HEK293 (cell line): Measurements from ENCODE around the gene BFAR.
A peak's percentile ranks its signal among the peaks of the same experiment; 100 is the strongest.

Source experiments
- BCL11B ChIP-seq: fragments of 450-650 bp; formaldehyde crosslinking; IDR thresholded peaks from 2 replicates; pipeline ENCODE4 v1.5.1; 2016; ENCODE audit warnings: low read depth, missing biosample characterization, missing genetic modification characterization
- EGR2 ChIP-seq: fragments of 450-650 bp; formaldehyde crosslinking; IDR thresholded peaks from 2 replicates; pipeline ENCODE4 v1.5.1; 2016; ENCODE audit warnings: low read depth, missing biosample characterization, missing genetic modification characterization
- FEZF1 ChIP-seq: fragments of 450-650 bp; formaldehyde crosslinking; IDR thresholded peaks from 2 replicates; pipeline ENCODE4 v1.5.1; 2016; ENCODE audit warnings: missing biosample characterization, missing genetic modification characterization
- GFI1B ChIP-seq: fragments of 450-650 bp; formaldehyde crosslinking; IDR thresholded peaks from 2 replicates; pipeline ENCODE4 v1.5.1; 2016; ENCODE audit warnings: missing biosample characterization, missing genetic modification characterization
- KLF10 ChIP-seq: fragments of 450-650 bp; IDR thresholded peaks from 2 replicates; pipeline ENCODE4 v1.5.1; 2018; ENCODE audit warnings: missing biosample characterization, mild to moderate bottlenecking, missing genetic modification characterization
- MEIS1 ChIP-seq: sonication (generic); formaldehyde crosslinking; IDR thresholded peaks from 2 replicates; pipeline ENCODE4 v1.8.1; 2022; ENCODE audit warnings: missing genetic modification reagents, mild to moderate bottlenecking, borderline replicate concordance
- SP7 ChIP-seq: fragments of 450-650 bp; formaldehyde crosslinking; IDR thresholded peaks from 2 replicates; pipeline ENCODE4 v1.5.1; 2016; ENCODE audit warnings: missing biosample characterization, missing genetic modification characterization
- ZBTB20 ChIP-seq: fragments of 450-650 bp; formaldehyde crosslinking; IDR thresholded peaks from 2 replicates; pipeline ENCODE4 v1.5.1; 2016; ENCODE audit warnings: missing biosample characterization, missing genetic modification characterization
- ZBTB48 ChIP-seq: fragments of 450-650 bp; formaldehyde crosslinking; IDR thresholded peaks from 2 replicates; pipeline ENCODE4 v1.5.1; 2016; ENCODE audit warnings: missing biosample characterization, missing genetic modification characterization
- ZFHX2 ChIP-seq: fragments of 450-650 bp; formaldehyde crosslinking; conservative IDR thresholded peaks from 2 replicates; pipeline ENCODE4 v1.5.1; 2016; ENCODE audit warnings: missing biosample characterization, missing genetic modification characterization
- ZIC2 ChIP-seq: fragments of 450-650 bp; formaldehyde crosslinking; IDR thresholded peaks from 2 replicates; pipeline ENCODE4 v1.5.1; 2016; ENCODE audit warnings: missing biosample characterization, missing genetic modification characterization
- ZNF132 ChIP-seq: fragments of 450-650 bp; formaldehyde crosslinking; IDR thresholded peaks from 2 replicates; pipeline ENCODE4 v1.5.1; 2017; ENCODE audit warnings: missing biosample characterization, missing genetic modification characterization, borderline replicate concordance
- ZNF138 ChIP-seq: fragments of 450-650 bp; formaldehyde crosslinking; IDR thresholded peaks from 2 replicates; pipeline ENCODE4 v1.5.1; 2016; ENCODE audit warnings: missing biosample characterization, missing genetic modification characterization, borderline replicate concordance
- ZNF140 ChIP-seq: fragments of 450-650 bp; formaldehyde crosslinking; IDR thresholded peaks from 2 replicates; pipeline ENCODE4 v1.5.1; 2016; ENCODE audit warnings: missing biosample characterization, missing genetic modification characterization
- ZNF174 ChIP-seq: fragments of 450-650 bp; formaldehyde crosslinking; IDR thresholded peaks from 2 replicates; pipeline ENCODE4 v1.5.0; 2017; ENCODE audit warnings: missing biosample characterization, mild to moderate bottlenecking, missing genetic modification characterization
- ZNF2 ChIP-seq: fragments of 450-650 bp; formaldehyde crosslinking; IDR thresholded peaks from 2 replicates; pipeline ENCODE4 v1.5.1; 2016; ENCODE audit warnings: missing biosample characterization, missing genetic modification characterization
- ZNF24 ChIP-seq: fragments of 450-650 bp; formaldehyde crosslinking; IDR thresholded peaks from 2 replicates; pipeline ENCODE4 v1.5.1; 2016; ENCODE audit warnings: missing biosample characterization, missing genetic modification characterization
- ZNF311 ChIP-seq: fragments of 450-650 bp; formaldehyde crosslinking; IDR thresholded peaks from 2 replicates; pipeline ENCODE4 v1.5.1; 2017; ENCODE audit warnings: missing biosample characterization, missing genetic modification characterization, borderline replicate concordance
- ZNF350 ChIP-seq: fragments of 450-650 bp; formaldehyde crosslinking; IDR thresholded peaks from 2 replicates; pipeline ENCODE4 v1.5.0; 2017; ENCODE audit warnings: missing biosample characterization, mild to moderate bottlenecking, missing genetic modification characterization
- ZNF37A ChIP-seq: fragments of 450-650 bp; IDR thresholded peaks from 2 replicates; pipeline ENCODE4 v1.5.1; 2018; ENCODE audit warnings: missing biosample characterization, missing genetic modification characterization
- ZNF394 ChIP-seq: fragments of 450-650 bp; formaldehyde crosslinking; IDR thresholded peaks from 2 replicates; pipeline ENCODE4 v1.5.1; 2016; ENCODE audit warnings: missing biosample characterization, missing genetic modification characterization, mild to moderate bottlenecking, moderate library complexity, borderline replicate concordance
- ZNF426 ChIP-seq: fragments of 450-650 bp; formaldehyde crosslinking; IDR thresholded peaks from 2 replicates; pipeline ENCODE4 v1.5.1; 2017; ENCODE audit warnings: missing biosample characterization, missing genetic modification characterization, mild to moderate bottlenecking, inconsistent platforms, moderate library complexity
- ZNF561 ChIP-seq: fragments of 450-650 bp; IDR thresholded peaks from 2 replicates; pipeline ENCODE4 v1.5.1; 2018; ENCODE audit warnings: missing biosample characterization, missing genetic modification characterization, borderline replicate concordance
- ZNF600 ChIP-seq: fragments of 450-650 bp; formaldehyde crosslinking; IDR thresholded peaks from 2 replicates; pipeline ENCODE4 v1.5.1; 2016; ENCODE audit warnings: missing biosample characterization, missing genetic modification characterization
- ZNF629 ChIP-seq: fragments of 450-650 bp; formaldehyde crosslinking; IDR thresholded peaks from 2 replicates; pipeline ENCODE4 v1.5.1; 2017; ENCODE audit warnings: missing biosample characterization, missing genetic modification characterization
- ZNF660 ChIP-seq: fragments of 450-650 bp; IDR thresholded peaks from 2 replicates; pipeline ENCODE4 v1.5.1; 2018; ENCODE audit warnings: missing biosample characterization, mild to moderate bottlenecking, missing genetic modification characterization
- ZNF791 ChIP-seq: fragments of 450-650 bp; formaldehyde crosslinking; IDR thresholded peaks from 2 replicates; pipeline ENCODE4 v1.5.1; 2016; ENCODE audit warnings: missing biosample characterization, missing genetic modification characterization
- TF ChIP-seq, protein P1 (sequence below): fragments of 450-650 bp; formaldehyde crosslinking; IDR thresholded peaks from 2 replicates; pipeline ENCODE4 v1.5.1; 2017; ENCODE audit warnings: missing biosample characterization, mild to moderate bottlenecking, missing genetic modification characterization, moderate library complexity
- TF ChIP-seq, protein P2 (sequence below): fragments of 450-650 bp; formaldehyde crosslinking; IDR thresholded peaks from 2 replicates; pipeline ENCODE4 v1.5.1; 2016; ENCODE audit warnings: missing biosample characterization, missing genetic modification characterization, borderline replicate concordance
- TF ChIP-seq, protein P3 (sequence below): fragments of 450-650 bp; formaldehyde crosslinking; IDR thresholded peaks from 2 replicates; pipeline ENCODE4 v1.5.1; 2016; ENCODE audit warnings: missing biosample characterization, missing genetic modification characterization
- TF ChIP-seq, protein P4 (sequence below): fragments of 450-650 bp; formaldehyde crosslinking; IDR thresholded peaks from 2 replicates; pipeline ENCODE4 v1.5.1; 2016; ENCODE audit warnings: missing biosample characterization, missing genetic modification characterization
- TF ChIP-seq, protein P5 (sequence below): fragments of 450-650 bp; IDR thresholded peaks from 2 replicates; pipeline ENCODE4 v1.5.1; 2018; ENCODE audit warnings: missing biosample characterization, mild to moderate bottlenecking, missing genetic modification characterization

BFAR gene

DNA sequence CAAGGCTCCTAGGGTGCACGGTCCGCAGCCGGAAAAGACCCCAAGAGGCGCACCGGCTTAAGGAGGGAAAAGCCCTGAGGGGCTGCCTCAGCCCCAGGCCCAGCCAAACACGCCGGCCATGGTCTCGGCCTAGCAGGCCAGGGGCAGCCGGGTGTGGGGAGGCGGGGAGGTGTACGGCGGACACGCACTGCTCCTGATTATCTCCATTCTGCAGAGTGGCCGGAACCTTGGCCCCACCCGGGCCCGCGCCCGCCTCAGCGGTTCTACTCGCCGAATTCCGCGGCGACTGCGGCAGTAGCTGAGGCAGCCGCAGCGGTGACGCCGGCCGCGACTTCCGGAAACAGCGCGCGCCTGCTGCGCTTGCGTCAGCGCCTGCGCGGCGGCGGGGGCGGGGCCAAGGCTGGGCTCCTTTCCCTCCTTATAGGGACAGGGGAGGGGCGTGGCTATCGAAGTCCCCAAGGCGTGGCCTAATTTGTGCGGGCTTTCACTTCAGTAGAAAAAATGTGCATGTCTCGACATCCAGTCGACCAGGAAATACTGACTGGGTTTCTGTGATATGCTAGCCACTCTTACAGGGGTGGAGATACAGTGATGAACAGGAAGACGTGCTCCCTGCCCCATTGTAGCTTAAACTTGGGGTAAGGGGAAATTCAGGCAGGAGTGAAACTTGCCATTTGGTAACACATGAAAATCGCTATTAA lies 2.7 kb upstream of the BFAR start, which contains the start of gene PARN (continued):
- TF ChIP-seq, protein P1, sequence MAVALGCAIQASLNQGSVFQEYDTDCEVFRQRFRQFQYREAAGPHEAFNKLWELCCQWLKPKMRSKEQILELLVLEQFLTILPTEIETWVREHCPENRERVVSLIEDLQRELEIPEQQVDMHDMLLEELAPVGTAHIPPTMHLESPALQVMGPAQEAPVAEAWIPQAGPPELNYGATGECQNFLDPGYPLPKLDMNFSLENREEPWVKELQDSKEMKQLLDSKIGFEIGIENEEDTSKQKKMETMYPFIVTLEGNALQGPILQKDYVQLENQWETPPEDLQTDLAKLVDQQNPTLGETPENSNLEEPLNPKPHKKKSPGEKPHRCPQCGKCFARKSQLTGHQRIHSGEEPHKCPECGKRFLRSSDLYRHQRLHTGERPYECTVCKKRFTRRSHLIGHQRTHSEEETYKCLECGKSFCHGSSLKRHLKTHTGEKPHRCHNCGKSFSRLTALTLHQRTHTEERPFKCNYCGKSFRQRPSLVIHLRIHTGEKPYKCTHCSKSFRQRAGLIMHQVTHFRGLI = peak; percentile 10; the same call in 1 of the 2 replicates
- TF ChIP-seq ZNF138 (tag by site-specific recombination) (no peak), ZNF791 (tag by site-specific recombination) (no peak), ZNF350 (no peak), ZNF394 (tag by site-specific recombination) (no peak), ZNF426 (no peak), ZIC2 (tag by site-specific recombination) (peak; percentile 62; the same call in 1 of the 2 replicates), ZNF140 (no peak), GFI1B (no peak), ZNF600 (tag by site-specific recombination) (no peak; the same call in 1 of the 2 replicates), MEIS1 (CRISPR knock-in tag) (no peak), EGR2 (tag by site-specific recombination) (no peak), ZNF660 (tag by site-specific recombination) (peak; percentile 84), ZBTB48 (tag by site-specific recombination) (no peak), BCL11B (tag by site-specific recombination) (no peak), ZNF37A (no peak), KLF10 (tag by site-specific recombination) (peak; percentile 84), ZFHX2 (no peak), ZBTB20 (tag by site-specific recombination) (peak; percentile 56; the same call in 1 of the 2 replicates), ZNF311 (tag by site-specific recombination) (no peak), FEZF1 (tag by site-specific recombination) (no peak), SP7 (tag by site-specific recombination) (peak; percentile 69; the same call in 1 of the 2 replicates), ZNF24 (peak; percentile 47; the same call in 1 of the 2 replicates), ZNF174 (no peak), ZNF629 (tag by site-specific recombination) (peak; percentile 89), ZNF561 (tag by site-specific recombination) (no peak; the same call in 1 of the 2 replicates), ZNF2 (no peak), ZNF132 (no peak)
- TF ChIP-seq, protein P2, sequence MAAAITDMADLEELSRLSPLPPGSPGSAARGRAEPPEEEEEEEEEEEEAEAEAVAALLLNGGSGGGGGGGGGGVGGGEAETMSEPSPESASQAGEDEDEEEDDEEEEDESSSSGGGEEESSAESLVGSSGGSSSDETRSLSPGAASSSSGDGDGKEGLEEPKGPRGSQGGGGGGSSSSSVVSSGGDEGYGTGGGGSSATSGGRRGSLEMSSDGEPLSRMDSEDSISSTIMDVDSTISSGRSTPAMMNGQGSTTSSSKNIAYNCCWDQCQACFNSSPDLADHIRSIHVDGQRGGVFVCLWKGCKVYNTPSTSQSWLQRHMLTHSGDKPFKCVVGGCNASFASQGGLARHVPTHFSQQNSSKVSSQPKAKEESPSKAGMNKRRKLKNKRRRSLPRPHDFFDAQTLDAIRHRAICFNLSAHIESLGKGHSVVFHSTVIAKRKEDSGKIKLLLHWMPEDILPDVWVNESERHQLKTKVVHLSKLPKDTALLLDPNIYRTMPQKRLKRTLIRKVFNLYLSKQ (tag by site-specific recombination) = no peak
- TF ChIP-seq, protein P3, sequence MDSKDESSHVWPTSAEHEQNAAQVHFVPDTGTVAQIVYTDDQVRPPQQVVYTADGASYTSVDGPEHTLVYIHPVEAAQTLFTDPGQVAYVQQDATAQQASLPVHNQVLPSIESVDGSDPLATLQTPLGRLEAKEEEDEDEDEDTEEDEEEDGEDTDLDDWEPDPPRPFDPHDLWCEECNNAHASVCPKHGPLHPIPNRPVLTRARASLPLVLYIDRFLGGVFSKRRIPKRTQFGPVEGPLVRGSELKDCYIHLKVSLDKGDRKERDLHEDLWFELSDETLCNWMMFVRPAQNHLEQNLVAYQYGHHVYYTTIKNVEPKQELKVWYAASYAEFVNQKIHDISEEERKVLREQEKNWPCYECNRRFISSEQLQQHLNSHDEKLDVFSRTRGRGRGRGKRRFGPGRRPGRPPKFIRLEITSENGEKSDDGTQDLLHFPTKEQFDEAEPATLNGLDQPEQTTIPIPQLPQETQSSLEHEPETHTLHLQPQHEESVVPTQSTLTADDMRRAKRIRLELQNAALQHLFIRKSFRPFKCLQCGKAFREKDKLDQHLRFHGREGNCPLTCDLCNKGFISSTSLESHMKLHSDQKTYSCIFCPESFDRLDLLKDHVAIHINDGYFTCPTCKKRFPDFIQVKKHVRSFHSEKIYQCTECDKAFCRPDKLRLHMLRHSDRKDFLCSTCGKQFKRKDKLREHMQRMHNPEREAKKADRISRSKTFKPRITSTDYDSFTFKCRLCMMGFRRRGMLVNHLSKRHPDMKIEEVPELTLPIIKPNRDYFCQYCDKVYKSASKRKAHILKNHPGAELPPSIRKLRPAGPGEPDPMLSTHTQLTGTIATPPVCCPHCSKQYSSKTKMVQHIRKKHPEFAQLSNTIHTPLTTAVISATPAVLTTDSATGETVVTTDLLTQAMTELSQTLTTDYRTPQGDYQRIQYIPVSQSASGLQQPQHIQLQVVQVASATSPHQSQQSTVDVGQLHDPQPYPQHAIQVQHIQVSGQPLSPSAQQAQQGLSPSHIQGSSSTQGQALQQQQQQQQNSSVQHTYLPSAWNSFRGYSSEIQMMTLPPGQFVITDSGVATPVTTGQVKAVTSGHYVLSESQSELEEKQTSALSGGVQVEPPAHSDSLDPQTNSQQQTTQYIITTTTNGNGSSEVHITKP (tag by site-specific recombination) = 0 out of 2 replicates have a peak, but pooled peaks have one; percentile 24
- TF ChIP-seq, protein P4, sequence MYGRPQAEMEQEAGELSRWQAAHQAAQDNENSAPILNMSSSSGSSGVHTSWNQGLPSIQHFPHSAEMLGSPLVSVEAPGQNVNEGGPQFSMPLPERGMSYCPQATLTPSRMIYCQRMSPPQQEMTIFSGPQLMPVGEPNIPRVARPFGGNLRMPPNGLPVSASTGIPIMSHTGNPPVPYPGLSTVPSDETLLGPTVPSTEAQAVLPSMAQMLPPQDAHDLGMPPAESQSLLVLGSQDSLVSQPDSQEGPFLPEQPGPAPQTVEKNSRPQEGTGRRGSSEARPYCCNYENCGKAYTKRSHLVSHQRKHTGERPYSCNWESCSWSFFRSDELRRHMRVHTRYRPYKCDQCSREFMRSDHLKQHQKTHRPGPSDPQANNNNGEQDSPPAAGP (tag by site-specific recombination) = no peak
- TF ChIP-seq, protein P5, sequence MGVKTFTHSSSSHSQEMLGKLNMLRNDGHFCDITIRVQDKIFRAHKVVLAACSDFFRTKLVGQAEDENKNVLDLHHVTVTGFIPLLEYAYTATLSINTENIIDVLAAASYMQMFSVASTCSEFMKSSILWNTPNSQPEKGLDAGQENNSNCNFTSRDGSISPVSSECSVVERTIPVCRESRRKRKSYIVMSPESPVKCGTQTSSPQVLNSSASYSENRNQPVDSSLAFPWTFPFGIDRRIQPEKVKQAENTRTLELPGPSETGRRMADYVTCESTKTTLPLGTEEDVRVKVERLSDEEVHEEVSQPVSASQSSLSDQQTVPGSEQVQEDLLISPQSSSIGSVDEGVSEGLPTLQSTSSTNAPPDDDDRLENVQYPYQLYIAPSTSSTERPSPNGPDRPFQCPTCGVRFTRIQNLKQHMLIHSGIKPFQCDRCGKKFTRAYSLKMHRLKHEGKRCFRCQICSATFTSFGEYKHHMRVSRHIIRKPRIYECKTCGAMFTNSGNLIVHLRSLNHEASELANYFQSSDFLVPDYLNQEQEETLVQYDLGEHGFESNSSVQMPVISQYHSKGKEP (tag by site-specific recombination) = no peak
